H9 (cell line): ENCODE data around the gene HHEX. TPM values are rescaled to one million over a fixed set of nuclear protein-coding genes. Genes with fewer than 3 reads are reported as not detected.

Experiments used
- DNase-seq: peaks from one replicate; pipeline ENCODE4 v3.0.0-alpha.2; 2017
- H2AFZ ChIP-seq: one replicate; pipeline ENCODE4 v1.6.1; 2013; ENCODE audit warnings: mild to moderate bottlenecking, low read length, control low read depth, moderate library complexity
- H2AK5ac ChIP-seq: 2 replicates; pipeline ENCODE4 v1.6.1; 2013; ENCODE audit warnings: low read length, control low read depth, mixed read lengths; ENCODE audit not compliant: insufficient read length
- H2BK120ac ChIP-seq: one replicate; pipeline ENCODE4 v1.6.1; 2013; ENCODE audit warnings: low read depth, mild to moderate bottlenecking, low read length, control low read depth, inconsistent platforms; ENCODE audit not compliant: poor library complexity, severe bottlenecking
- H2BK12ac ChIP-seq: 2 replicates; pipeline ENCODE4 v1.6.1; 2013; ENCODE audit warnings: low read length, control low read depth, mixed read lengths, low read depth; ENCODE audit not compliant: insufficient read length
- H2BK15ac ChIP-seq: 2 replicates; pipeline ENCODE4 v1.6.1; 2013; ENCODE audit warnings: low read depth, low read length, control low read depth
- H2BK20ac ChIP-seq: one replicate; pipeline ENCODE4 v1.6.1; 2013; ENCODE audit warnings: low read depth, mild to moderate bottlenecking, low read length, control low read depth, inconsistent platforms; ENCODE audit not compliant: poor library complexity, severe bottlenecking
- H2BK5ac ChIP-seq: 2 replicates; pipeline ENCODE4 v1.6.1; 2013; ENCODE audit warnings: low read length, control low read depth, mixed read lengths; ENCODE audit not compliant: insufficient read length
- H3K14ac ChIP-seq: 2 replicates; pipeline ENCODE4 v1.6.1; 2013; ENCODE audit warnings: low read length, control low read depth; ENCODE audit not compliant: insufficient read depth
- H3K18ac ChIP-seq: 2 replicates; pipeline ENCODE4 v1.6.1; 2013; ENCODE audit warnings: low read depth, mild to moderate bottlenecking, mixed read lengths, low read length, control low read depth; ENCODE audit not compliant: insufficient read length
- H3K23ac ChIP-seq: 2 replicates; pipeline ENCODE4 v1.6.1; 2013; ENCODE audit warnings: low read length, control low read depth, mixed read lengths, low read depth; ENCODE audit not compliant: insufficient read length
- H3K23me2 ChIP-seq: 2 replicates; pipeline ENCODE4 v1.6.1; 2013; ENCODE audit warnings: low read depth, mild to moderate bottlenecking, mixed read lengths, low read length, control low read depth; ENCODE audit not compliant: insufficient read length, poor library complexity, severe bottlenecking
- H3K27ac ChIP-seq: 2 replicates; pipeline ENCODE4 v1.5.1; 2013; ENCODE audit warnings: low read length, control low read depth, mixed read lengths, low read depth; ENCODE audit not compliant: insufficient read length
- H3K27me3 ChIP-seq: 2 replicates; pipeline ENCODE4 v1.6.1; 2013; ENCODE audit warnings: low read length, control low read depth, inconsistent platforms; ENCODE audit not compliant: insufficient read depth
- H3K4ac ChIP-seq: 2 replicates; pipeline ENCODE4 v1.6.1; 2013; ENCODE audit warnings: low read depth, mild to moderate bottlenecking, control low read depth, inconsistent platforms, low read length, moderate library complexity
- H3K4me1 ChIP-seq: 2 replicates; pipeline ENCODE4 v1.6.1; 2013; ENCODE audit warnings: low read length, control low read depth, inconsistent platforms; ENCODE audit not compliant: insufficient read depth
- H3K4me2 ChIP-seq: 2 replicates; pipeline ENCODE4 v1.6.1; 2013; ENCODE audit warnings: low read length, control low read depth, mixed read lengths; ENCODE audit not compliant: insufficient read length, insufficient read depth
- H3K56ac ChIP-seq: 2 replicates; pipeline ENCODE4 v1.6.1; 2013; ENCODE audit warnings: low read depth, mild to moderate bottlenecking, mixed read lengths, low read length, control low read depth; ENCODE audit not compliant: insufficient read length
- H3K79me1 ChIP-seq: 2 replicates; pipeline ENCODE4 v1.6.1; 2013; ENCODE audit warnings: low read depth, mild to moderate bottlenecking, moderate library complexity, low read length, control low read depth, inconsistent platforms; ENCODE audit not compliant: insufficient read depth, poor library complexity, severe bottlenecking
- H3K79me2 ChIP-seq: 2 replicates; pipeline ENCODE4 v1.6.1; 2013; ENCODE audit warnings: low read length, control low read depth, inconsistent platforms; ENCODE audit not compliant: insufficient read depth
- H3K9ac ChIP-seq: 2 replicates; pipeline ENCODE4 v1.6.1; 2013; ENCODE audit warnings: low read length, control low read depth, mixed read lengths; ENCODE audit not compliant: insufficient read length; ENCODE audit errors: extremely low read depth
- H3K9me3 ChIP-seq: one replicate; pipeline ENCODE4 v1.6.1; 2013; ENCODE audit warnings: low read depth, low read length, inconsistent platforms; ENCODE audit not compliant: control insufficient read depth
- H3T11ph ChIP-seq: one replicate; pipeline ENCODE4 v1.6.1; 2013; ENCODE audit warnings: mild to moderate bottlenecking, low read length, control low read depth, inconsistent platforms
- H4K20me1 ChIP-seq: one replicate; pipeline ENCODE4 v1.6.1; 2013; ENCODE audit not compliant: control insufficient read depth, insufficient read length, insufficient read depth
- H4K5ac ChIP-seq: 2 replicates; pipeline ENCODE4 v1.6.1; 2013; ENCODE audit warnings: low read depth, mild to moderate bottlenecking, mixed read lengths, low read length, control low read depth; ENCODE audit not compliant: insufficient read length
- H4K8ac ChIP-seq: replicated peaks from 2 replicates; pipeline ENCODE4 v1.6.1; 2013; ENCODE audit warnings: low read length, control low read depth, mixed read lengths, low read depth; ENCODE audit not compliant: insufficient read length
- H4K91ac ChIP-seq: 2 replicates; pipeline ENCODE4 v1.6.1; 2013; ENCODE audit warnings: low read depth, mild to moderate bottlenecking, moderate library complexity, mixed read lengths, low read length, control low read depth; ENCODE audit not compliant: insufficient read length
- H3K27ac Mint-ChIP-seq, 3 experiments: 2 replicates in 2 of 3; 3 replicates in 1 of 3; pipeline ENCODE4 v1.8.0; 2020 to 2021; ENCODE audit warnings: mixed read lengths in 3 of 3, mild to moderate bottlenecking in 1 of 3, moderate library complexity in 1 of 3
- H3K27me3 Mint-ChIP-seq: 2 replicates; pipeline ENCODE4 v1.8.0; 2021; ENCODE audit warnings: low read depth, mild to moderate bottlenecking, moderate library complexity, mixed read lengths
- H3K36me3 Mint-ChIP-seq, 3 experiments: 2 replicates in 2 of 3; 3 replicates in 1 of 3; pipeline ENCODE4 v1.8.0; 2020 to 2021; ENCODE audit warnings: low read depth in 3 of 3, mixed read lengths in 3 of 3; ENCODE audit not compliant: insufficient read depth in 1 of 3
- H3K4me1 Mint-ChIP-seq, 2 experiments: 2 replicates each; pipeline ENCODE4 v1.8.0; 2020; ENCODE audit warnings: mixed read lengths in 2 of 2
- H3K4me3 Mint-ChIP-seq, 2 experiments: 2 replicates in 1 of 2; 3 replicates in 1 of 2; pipeline ENCODE4 v1.8.0; 2020 to 2021; ENCODE audit warnings: mild to moderate bottlenecking in 2 of 2, mixed read lengths in 2 of 2, moderate library complexity in 1 of 2
- H3K9me3 Mint-ChIP-seq, 2 experiments: 2 replicates in 1 of 2; 3 replicates in 1 of 2; pipeline ENCODE4 v1.8.0; 2020; ENCODE audit warnings: mild to moderate bottlenecking in 2 of 2, mixed read lengths in 2 of 2, moderate library complexity in 1 of 2
- WGBS: extraction: QIAGEN DNeasy Blood & Tissue Kit; methylation state at CpG from one replicate; pipeline ENCODE4 v1.1.7; 2013; ENCODE audit warnings: missing lambda C conversion rate, low lambda C conversion rate, mixed read lengths; ENCODE audit not compliant: insufficient read length; ENCODE audit errors: extremely low coverage; 5-methylcytosine and 5-hydroxymethylcytosine counted together
- total RNA-seq: library from RNA; stranded (reverse); gene quantifications from 2 replicates; pipeline ENCODE4 v1.2.1, GENCODE V29; 2021
- TF ChIP-seq, protein P1 (sequence below): fragments of 200-600 bp; sonication (generic); conservative IDR thresholded peaks from 3 replicates; pipeline ENCODE4 v1.8.0; 2021; ENCODE audit warnings: antibody characterized with exemption, mild to moderate bottlenecking

Gene HHEX
- total RNA-seq, 1 experiment from 2014 or later, result 2.2 TPM

DNA sequence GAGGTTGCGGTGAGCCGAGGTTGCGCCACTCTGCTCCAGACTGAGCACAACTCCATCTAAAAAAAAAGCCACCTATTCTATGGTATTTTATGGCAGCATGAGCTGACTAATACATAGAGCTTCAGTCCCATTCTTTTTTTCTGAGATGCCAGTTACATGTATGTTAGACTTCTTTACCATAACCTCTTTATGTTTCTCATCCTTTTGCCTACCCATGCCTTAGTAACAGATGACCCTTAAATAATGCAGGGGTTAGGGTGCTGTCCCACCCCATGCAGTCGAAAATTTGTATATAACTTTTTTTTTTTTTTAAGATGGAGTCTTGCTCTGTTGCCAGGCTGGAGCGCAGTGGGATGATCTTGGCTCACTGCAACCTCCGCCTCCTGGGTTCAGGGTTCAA, 22.7 kb upstream of the HHEX start:
- Histone ChIP-seq H3K79me2 (no peaks in the 10 kb centered on the region), H3K9me3 (no peaks in the 10 kb centered on the region), H2AFZ (no peak overlapping the region), H4K20me1 (no peaks in the 10 kb centered on the region), H3K23me2 (no peaks in the 10 kb centered on the region), H3K4me1 (no peaks in the 10 kb centered on the region), H2BK12ac (no peak overlapping the region), H3K27ac (no peak overlapping the region), H3K79me1 (no peaks in the 10 kb centered on the region), H2BK120ac (no peak overlapping the region), H3K4ac (no peak overlapping the region), H4K91ac (no peak overlapping the region), H4K8ac (no peak overlapping the region), H3K9ac (no peak overlapping the region), H3K23ac (no peak overlapping the region), H3K18ac (no peak overlapping the region), H4K5ac (no peak overlapping the region), H3K56ac (no peak overlapping the region), H3T11ph (no peak overlapping the region), H2BK15ac (no peak overlapping the region), H2BK20ac (no peak overlapping the region), H3K4me2 (no peak overlapping the region), H2AK5ac (no peak overlapping the region), H2BK5ac (no peak overlapping the region), H3K27me3 (no peaks in the 10 kb centered on the region), H3K14ac (no peak overlapping the region)
- DNase-seq, result no peak
- Mint-ChIP-seq H3K27me3 (no peaks in the 10 kb centered on the region; the same call in 1 of the 2 replicates), H3K27ac (no peak overlapping the region), H3K36me3 (peaks cover 0 to 9% (median 0%) of the 10 kb centered on the region in 3 experiments; a peak in 3 of 7 replicates), H3K4me1 (no peaks in the 10 kb centered on the region), H3K9me3 (peaks cover 11 to 14% of the 10 kb centered on the region in 2 experiments), H3K4me3 (no peak overlapping the region)
- no CpG with 5 or more reads among the region's 6 CpGs for WGBS
- TF ChIP-seq, protein P1, sequence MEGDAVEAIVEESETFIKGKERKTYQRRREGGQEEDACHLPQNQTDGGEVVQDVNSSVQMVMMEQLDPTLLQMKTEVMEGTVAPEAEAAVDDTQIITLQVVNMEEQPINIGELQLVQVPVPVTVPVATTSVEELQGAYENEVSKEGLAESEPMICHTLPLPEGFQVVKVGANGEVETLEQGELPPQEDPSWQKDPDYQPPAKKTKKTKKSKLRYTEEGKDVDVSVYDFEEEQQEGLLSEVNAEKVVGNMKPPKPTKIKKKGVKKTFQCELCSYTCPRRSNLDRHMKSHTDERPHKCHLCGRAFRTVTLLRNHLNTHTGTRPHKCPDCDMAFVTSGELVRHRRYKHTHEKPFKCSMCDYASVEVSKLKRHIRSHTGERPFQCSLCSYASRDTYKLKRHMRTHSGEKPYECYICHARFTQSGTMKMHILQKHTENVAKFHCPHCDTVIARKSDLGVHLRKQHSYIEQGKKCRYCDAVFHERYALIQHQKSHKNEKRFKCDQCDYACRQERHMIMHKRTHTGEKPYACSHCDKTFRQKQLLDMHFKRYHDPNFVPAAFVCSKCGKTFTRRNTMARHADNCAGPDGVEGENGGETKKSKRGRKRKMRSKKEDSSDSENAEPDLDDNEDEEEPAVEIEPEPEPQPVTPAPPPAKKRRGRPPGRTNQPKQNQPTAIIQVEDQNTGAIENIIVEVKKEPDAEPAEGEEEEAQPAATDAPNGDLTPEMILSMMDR, result no peak
